KBM-7 (cell line): ENCODE results near the gene CNTN1.

Experiments used
- DNase-seq: peaks from one replicate; pipeline ENCODE4 v3.0.0-alpha.2; 2015
- in situ Hi-C: fragments of 300-500 bp; cut with MboI; formaldehyde crosslinking; loops from 2 replicates; pipeline ENCODE4 v1.14.3; 2020; ENCODE audit warnings: low sequenced_read_pairs, low pct_unique_long_range_greater_than_20kb, mixed read lengths

The CNTN1 gene

DNA sequence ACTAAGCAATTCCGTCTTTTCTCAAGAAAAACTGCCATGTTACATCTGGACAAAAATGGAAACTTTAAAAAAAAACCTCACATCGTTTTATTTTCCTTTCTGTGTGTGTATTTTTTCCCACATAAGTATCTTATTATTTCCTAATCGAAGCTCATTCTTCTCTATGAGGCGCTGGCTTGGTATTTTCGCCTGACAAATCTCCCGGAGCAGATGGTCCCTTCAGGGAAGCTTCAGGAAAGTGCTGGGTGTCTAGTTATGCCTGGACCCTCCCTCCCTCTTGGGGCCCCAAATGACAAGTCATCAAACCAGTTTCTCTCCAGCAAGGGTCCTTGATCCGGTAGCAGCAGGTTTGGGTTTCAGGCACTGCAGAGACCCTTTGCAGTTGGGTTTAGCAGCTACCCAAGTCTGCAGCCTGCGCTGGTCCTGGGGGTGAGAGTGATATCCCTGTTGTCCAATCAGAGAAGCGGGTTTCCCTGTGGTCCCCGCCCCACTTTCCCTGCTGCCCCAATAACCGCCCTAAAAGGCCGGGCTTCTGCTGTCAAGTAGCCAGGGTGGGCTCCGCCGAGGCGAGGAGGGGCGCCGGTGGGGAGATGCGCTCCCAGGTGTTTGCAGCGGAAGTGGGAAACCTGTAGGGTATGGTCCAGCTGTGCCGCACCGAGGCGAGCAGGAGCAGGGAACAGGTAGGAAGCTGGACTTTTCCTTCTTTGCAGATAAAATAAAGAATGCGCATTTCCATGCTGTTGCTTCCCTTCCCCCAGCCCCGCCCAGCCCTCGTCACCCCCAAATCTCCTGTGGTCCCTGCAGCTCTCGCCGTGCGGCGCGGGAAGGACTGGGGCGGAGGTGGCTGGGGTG lies at the start of gene CNTN1:
Gene CNTN1, plus strand, starts transcription at position 527 of the 852 bp plus-strand sequence.
- DNase-seq, result no peak
- in situ Hi-C loops, result no loop called here

DNA sequence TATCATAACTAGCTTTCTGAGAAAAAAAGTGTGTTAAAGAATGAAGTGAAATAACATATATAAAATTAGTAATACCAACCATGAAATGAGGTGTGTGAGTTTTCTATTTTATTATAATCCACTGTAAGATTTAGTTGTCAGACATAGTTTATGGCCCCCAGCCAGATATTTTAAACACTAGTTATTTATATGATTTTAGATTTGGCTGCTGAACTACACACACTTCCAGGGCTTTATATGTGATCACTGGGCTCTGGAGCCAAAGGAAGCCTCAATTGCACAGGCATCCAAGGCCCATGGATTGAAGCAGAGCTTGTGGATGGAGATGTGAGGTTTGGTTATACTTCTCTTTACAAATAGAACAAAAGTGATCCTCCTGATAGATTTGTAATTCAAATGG lies 48.7 kb upstream of the CNTN1 start:
- no peak for DNase-seq
- in situ Hi-C loops, result loop anchor here (25.0 kb wide), 1 partner anchor 269 kb away; no protein-coding TSS in a partner anchor

DNA sequence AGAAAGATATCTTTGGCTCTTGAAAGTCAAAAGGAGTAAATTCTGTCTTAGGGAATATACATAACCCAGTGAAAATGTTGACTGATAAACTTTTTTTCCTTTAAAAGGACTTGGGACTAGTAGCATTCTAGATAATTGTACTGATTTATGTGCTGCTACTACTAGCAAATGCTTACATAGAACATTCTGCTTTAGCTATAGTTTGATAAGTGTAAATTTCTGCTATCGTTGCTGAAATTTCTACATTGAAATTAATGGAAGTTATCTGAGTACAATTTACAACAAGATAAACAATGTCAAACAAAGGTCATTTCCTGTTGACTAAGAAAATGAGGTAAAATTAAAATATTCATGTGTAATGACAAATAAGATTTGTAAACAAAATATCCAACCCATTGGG lies 48.3 kb upstream of the CNTN1 start:
- in situ Hi-C loops, result loop anchor here (25.0 kb wide), 1 partner anchor 268 kb away; no protein-coding TSS in a partner anchor
- DNase-seq, result no peak

DNA sequence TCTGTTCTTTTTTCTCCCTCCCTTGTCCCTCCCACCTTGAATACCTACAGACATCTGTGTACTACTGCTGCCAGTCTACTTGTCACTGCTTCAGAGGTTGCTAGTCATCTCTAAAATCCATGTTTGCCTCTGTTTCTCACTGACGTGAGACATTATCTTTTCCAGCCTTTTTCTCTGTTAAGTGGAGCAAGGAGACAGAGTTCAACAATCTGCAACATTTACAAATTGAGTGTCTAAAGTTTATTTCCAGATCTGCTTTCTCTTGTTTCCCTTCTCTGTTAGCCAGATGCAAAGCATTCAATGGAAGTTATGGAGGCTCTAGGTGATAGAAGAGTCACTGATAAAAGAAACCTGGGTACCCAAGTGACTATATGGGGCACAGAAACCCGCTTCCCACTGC lies 47.5 kb upstream of the CNTN1 start:
- no peak for DNase-seq
- in situ Hi-C loops, result loop anchor here (25.0 kb wide), 1 partner anchor 268 kb away; no protein-coding TSS in a partner anchor

DNA sequence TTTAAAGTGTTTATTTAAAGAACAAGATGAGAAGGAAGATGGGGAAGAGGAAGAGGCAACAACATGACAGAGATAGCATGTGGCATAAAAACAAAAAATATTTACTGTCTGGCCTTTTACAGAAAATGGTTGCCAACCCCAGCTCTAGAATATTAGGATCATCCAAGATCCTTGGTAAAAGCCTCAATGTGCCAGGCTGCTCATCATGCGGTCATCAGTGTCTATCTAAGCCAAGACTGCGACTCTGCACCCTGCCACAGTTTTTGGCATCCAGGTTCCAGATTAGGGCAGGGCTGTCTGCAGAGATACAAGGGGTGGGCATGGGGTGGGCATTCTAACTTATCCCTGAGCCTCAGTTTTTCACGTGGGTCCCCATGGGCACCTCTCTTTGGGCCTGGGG lies 46.9 kb upstream of the CNTN1 start:
- no peak for DNase-seq
- in situ Hi-C loops, result loop anchor here (25.0 kb wide), 1 partner anchor 267 kb away; no protein-coding TSS in a partner anchor

DNA sequence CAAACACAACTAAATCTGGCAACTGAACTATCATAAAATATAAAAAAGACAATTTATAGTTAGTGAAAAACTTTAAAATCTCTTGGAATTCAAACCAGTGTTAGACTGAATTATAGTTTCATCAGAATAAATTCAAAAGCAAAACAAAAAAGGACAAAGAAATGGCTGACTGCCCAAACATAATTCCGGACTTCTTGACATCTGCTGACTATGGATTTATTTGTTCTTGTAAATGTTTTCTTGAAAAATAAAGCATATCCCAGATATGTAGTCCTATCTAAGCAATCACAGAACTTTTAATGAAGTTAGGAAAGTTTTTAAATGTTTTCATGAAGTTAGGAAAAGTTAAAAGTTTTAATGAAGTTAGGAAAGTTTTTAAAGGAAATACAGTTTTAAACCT lies 45.8 kb upstream of the CNTN1 start:
- in situ Hi-C loops, result loop anchor here (25.0 kb wide), 1 partner anchor 266 kb away; no protein-coding TSS in a partner anchor
- no peak for DNase-seq

DNA sequence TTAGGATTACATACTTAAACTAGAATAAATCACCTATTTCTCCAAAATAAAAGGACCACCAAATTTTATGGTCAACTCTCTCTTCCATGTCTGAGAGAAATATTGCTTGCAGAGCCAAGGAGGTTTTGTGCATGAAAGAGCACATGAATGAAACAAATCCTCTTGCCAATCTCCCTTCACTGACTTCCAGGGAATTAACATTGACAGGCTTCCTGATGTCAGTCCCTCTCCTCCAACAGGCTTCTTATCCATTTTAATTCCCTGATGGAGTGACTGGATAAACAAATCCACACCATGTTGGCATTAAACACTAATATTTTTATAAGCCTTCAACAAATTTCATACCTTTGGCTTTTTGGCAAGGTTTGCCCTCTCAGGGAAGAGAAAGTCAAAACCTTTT lies 45.3 kb upstream of the CNTN1 start:
- in situ Hi-C loops, result loop anchor here (25.0 kb wide), 1 partner anchor 265 kb away; no protein-coding TSS in a partner anchor
- no peak for DNase-seq

DNA sequence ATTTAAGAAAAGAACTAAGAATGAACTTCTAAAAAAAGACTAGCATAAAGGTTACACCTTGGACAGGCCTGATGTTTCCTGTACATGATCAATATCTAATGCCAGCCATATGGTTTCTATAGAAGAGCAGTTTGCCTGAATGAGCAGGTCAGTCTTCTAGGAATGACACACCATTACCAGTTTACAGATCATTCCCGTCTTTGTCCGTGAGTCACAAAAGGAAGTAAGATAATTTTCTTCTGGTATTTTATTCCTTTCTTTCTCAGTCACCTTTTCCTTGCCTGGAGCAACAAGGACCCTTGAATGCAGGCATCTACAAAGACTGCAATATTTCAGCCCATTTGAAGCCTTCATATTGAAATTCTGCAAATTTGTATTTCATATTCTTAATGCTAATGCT lies 44.6 kb upstream of the CNTN1 start:
- DNase-seq, result no peak
- in situ Hi-C loops, result loop anchor here (25.0 kb wide), 1 partner anchor 265 kb away; no protein-coding TSS in a partner anchor

DNA sequence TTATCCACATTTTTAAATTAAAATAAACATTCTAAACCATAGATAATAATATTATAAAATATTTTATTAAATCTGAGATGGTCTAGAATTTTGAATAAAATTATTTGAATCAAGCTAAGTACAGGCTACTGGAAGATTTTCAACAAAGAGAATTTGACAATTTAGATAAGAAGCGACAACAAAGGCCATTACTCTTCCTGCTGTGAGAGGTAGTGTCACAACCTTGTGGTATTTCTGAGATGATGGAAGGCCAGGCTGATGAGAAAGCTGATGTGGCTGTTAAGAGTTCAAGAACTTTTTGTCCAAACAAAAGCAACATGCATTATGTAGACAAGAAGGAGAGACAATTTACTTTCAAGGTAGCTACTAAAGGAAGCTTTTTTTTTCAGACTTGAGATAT lies 43.7 kb upstream of the CNTN1 start:
- in situ Hi-C loops, result loop anchor here (25.0 kb wide), 1 partner anchor 264 kb away; no protein-coding TSS in a partner anchor
- DNase-seq, result no peak

DNA sequence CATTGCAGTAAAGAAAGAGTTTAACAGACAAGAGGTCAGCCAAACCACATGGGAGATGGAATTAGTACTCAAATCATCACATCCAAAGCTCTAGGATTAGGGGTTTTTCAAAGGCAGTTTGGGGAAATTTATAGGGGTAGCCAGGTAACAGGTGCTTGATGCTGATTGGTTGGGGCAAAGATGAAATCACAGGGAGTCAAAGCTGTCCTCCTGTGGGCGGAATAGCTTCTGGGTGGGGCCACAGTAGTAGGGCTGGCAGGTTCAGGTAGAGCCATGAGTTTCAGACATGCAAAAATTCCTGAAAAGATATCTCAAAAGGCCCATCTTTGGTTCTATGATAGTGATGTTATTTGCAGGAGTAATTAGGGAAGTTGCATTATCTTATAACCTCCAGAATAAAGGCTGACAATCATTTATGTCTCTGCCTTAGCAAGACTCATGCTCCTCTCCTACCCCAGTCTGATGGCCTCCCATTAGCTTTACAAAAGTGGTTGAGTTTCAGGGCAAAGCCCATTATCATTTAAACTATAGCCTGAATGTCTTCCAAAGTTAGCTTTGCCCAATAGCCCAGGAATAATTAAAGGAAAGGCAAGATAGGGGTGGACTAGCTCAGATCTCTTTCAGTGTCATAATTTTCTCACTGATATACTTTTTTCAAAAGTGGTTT lies 42.1 kb upstream of the CNTN1 start:
- DNase-seq, result no peak
- in situ Hi-C loops, result no loop called here

DNA sequence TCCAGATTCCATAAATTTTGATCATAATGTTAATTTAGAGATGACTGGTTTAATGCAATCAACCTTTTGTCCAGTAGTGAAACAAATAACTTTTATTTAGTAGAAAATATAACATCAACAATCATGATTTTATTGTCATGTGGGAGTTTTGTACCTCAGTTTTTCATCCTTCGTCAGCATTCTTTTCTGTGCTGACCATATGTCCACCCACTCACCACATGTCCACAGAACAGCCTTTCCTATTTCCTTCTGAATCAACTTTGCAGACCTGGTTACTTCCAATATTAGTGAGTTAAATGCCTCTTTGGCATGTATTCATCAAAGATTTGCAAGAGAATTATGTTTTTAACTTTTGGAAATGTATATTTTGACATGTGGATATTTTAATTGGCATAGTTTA lies 36.8 kb upstream of the CNTN1 start:
- DNase-seq, result no peak
- in situ Hi-C loops, result no loop called here

DNA sequence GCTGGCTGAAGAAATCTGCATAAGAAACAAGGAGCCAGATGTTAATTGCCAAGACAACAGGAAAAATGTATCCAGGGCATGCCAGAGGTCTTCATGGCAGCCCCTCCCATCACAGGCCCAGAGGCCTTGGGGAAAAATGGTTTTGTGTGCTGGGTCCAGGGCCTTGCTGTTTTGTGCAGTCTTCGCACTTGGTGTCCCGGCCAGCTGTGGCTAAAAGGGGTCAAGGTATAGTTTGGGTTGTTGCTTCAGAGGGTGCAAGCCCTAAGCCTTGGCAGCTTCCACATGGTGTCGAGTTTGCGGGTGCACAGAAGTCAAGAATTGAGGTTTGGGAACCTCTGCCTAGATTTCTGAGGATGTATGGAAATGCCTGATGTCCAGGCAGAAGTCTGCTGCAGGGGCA lies 29.9 kb upstream of the CNTN1 start:
- in situ Hi-C loops, result no loop called here
- DNase-seq, result no peak

DNA sequence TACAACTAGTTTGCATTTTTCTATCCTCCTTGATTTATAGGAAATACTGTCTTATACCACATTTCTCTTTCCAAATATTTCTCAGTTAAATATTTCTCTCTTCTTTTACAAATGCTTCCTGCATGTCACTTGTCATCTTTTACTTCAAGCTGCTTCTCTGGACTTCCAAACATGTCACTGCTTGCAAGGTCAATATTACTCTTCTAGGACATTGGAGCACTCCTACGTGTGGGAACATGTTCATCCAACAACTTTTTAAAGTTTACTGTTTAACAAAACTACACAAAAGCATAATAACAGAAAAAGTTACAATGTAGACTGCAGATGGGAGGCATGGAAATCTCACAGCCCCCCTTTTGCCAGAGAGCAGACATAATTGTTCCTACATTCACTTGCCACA lies 28.5 kb upstream of the CNTN1 start:
- in situ Hi-C loops, result no loop called here
- DNase-seq, result no peak

DNA sequence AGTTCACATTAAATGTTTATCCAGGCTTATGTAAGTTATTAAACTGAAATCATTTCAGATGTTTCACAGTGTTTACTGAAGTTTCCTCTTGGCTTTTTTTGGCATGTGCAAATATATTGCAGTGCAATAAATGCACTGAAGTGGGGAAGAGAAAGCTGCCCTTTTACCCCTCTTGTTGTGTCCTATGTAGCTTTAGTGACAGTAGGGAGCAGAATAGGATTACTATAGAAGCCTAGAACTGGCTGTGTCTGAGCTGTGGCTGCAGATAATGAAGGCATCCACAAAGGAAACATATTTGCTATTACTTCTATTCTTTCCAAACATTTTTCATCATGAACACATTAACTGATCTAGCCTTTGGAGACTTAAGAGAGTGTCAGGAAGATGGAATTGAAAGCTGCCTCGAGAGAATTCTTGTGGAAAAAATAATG lies 24.1 kb upstream of the CNTN1 start:
- in situ Hi-C loops, result no loop called here
- no peak for DNase-seq

DNA sequence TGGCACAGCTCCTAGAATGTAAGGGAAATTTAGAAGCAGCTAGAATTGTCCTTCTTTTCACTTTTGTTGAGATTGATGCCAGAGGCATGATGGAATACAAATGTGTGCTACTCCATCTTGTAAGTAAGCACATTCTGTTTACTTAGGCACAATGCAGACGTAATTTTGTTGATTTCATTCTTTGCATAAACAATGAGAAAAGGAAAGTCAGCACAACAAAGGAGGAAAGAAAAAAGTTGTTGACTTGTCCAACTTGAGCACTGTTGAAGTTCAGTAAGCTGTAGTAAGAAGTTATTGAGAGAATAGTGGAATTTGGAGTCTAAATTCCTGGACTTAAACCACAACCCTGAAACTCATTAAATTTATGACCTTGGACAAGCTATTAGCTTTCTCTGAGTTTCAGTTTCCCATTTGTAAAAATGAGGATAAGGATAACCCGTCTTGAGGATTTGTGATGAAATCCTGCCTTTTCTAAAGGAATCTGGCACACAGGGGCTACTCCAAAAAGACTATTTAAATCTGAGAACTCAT lies 19.4 kb upstream of the CNTN1 start:
- DNase-seq, result no peak
- in situ Hi-C loops, result no loop called here

DNA sequence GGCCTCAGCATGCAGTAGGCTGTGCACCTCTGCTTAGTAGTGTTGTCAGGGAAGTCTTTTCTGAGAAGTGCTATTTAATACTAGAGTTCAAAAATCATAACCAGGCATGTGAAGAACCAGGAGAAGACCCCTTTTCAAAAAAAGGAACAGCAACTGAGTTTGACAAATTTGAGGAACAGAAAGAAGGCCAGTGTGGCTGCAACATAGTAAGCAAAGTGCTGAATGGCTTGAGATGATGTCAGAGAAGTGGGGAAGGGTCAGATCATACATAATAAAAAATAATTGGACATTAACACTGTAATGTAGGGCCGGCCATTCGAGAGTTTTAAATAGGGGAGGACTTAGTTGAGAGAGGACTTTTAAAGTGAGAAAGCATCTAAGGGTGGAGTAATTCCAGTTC lies 11.1 kb upstream of the CNTN1 start:
- DNase-seq, result no peak
- in situ Hi-C loops, result no loop called here

DNA sequence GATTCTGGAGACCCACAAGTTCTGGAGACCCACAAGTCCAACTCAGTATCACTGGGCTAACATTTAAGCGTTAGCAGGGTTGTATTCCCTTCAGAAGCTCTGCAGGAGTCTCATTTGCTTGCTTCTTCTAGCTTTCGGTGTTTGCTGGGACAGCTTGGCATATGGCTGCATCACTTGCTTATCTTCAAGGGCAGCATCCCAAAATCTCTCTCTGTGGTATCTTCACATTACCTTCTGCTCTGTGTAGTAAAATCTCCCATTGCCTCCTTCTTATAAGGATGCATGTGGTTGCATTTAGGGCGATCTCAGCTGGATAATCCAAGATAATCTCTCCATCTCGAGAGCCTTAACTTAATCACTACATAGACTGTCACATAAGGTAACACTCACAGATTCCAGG lies 7.3 kb upstream of the CNTN1 start:
- DNase-seq, result no peak
- in situ Hi-C loops, result no loop called here

DNA sequence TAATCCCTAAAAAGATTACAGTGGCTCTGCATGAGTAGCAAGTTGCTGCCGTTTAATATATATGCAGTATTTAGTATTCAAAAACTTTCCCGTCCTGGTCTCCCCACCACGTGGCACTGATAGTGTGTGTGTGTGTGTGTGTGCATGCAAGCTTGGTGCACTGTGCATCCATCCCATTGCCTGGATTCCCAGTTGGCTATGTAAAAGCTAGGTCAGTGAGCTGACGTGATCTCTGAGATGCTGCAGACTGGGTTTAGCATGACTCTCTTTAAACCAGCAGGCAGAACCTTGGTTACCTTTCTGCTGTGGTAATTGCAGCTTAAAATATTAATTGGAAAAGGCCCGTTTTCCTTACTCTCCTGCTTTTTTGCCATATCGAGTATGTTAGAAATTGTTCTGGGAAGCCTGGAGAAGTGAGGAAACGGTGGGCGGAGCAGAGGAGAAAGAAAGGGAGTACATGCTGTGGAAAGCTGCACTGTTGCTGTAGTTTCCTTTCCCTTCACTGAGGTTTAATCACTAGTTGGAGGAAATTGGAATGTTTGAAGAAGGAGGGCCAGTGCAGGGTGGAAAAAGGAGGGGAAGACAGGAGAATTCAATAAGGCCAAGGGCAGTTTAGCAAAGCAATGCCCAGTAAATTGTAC lies 4.0 kb upstream of the CNTN1 start:
- in situ Hi-C loops, result no loop called here
- no peak for DNase-seq

DNA sequence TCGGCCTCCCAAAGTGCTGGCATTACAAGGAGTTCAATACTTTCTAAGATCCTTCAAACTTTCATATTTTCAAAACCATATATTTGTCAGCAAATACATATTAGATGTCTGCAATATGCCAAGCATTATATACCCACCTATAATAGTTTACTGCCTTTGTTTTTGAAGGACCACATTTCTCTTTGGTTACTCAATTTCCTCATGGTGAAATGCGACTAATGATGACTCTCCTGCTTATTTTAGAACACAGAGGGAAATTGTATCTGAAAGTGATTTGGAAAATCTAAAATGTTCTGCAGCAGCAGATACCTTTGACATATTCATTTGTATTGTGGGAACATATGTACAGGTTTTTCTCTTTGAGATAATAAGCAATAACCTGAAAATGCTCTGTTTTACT lies 2.7 kb upstream of the CNTN1 start:
- DNase-seq, result no peak
- in situ Hi-C loops, result no loop called here
